Fibroblast of villous mesenchyme (primary cell): Measurements from ENCODE around the gene SPATA45. TPM values are rescaled to one million over a fixed set of nuclear protein-coding genes. Genes with fewer than 3 reads are reported as not detected.
"Not testable (repeated sequence)": the region's sequence is repeated elsewhere in the genome, so short reads cannot be mapped to it uniquely, and the experiment has no call there.

Experiments
- DNase-seq: peaks from one replicate; pipeline ENCODE4 v3.0.0-alpha.2; 2010; ENCODE audit warnings: low read depth
- H3K4me3 ChIP-seq: 2 replicates; pipeline ENCODE4 v1.5.1; 2011; ENCODE audit warnings: low read depth, mild to moderate bottlenecking, low read length
- CTCF ChIP-seq: IDR thresholded peaks from 2 replicates; pipeline ENCODE4 v1.5.1; 2012; ENCODE audit warnings: low read depth, mild to moderate bottlenecking, low read length; ENCODE audit not compliant: insufficient read depth
- total RNA-seq: library from RNA; depleted of rRNA; stranded (reverse); fragments of >200 nt; gene quantifications from 2 replicates; pipeline ENCODE4 v1.2.3, GENCODE V29; 2012

The SPATA45 gene
- total RNA-seq, 1 donor = 0.43 TPM

- peak within 1 kb of the TSS; percentile 78 for H3K4me3 ChIP-seq
- DNase-seq = peak; percentile 97
- no peak for TF ChIP-seq CTCF
Observed at GRCh38 chr1:212857992-212858460, 10.6 kb upstream of the SPATA45 start, which contains the start of gene FLVCR1. Gene FLVCR1, plus strand, starts transcription at chr1:212858275. Its CDS starts 178 bp downstream, at chr1:212858453.

- peak overlapping the region; percentile 78 for H3K4me3 ChIP-seq
- DNase-seq = no peak
- no peak for TF ChIP-seq CTCF
Observed at GRCh38 chr1:212856755-212857154, 9.3 kb upstream of the SPATA45 start.

- no peak overlapping the region for H3K4me3 ChIP-seq
- TF ChIP-seq CTCF = no peak
- no peak for DNase-seq
Observed at GRCh38 chr1:212853658-212854057, 6.2 kb upstream of the SPATA45 start.

GRCh38 chr1:212852105-212852688, 4.7 kb upstream of the SPATA45 start:
- DNase-seq = no peak
- no peak overlapping the region for H3K4me3 ChIP-seq
- TF ChIP-seq CTCF = no peak

- DNase-seq, H3K4me3 ChIP-seq: not testable (repeated sequence)
Observed at GRCh38 chr1:212844521-212844920, 2.9 kb downstream of the SPATA45 start.

- no peak for DNase-seq
- TF ChIP-seq CTCF = no peak
- H3K4me3 ChIP-seq = no peak overlapping the region
Observed at GRCh38 chr1:212838145-212838544, 9.3 kb downstream of the SPATA45 start.

GRCh38 chr1:212833211-212834207, 13.9 kb downstream of the SPATA45 start:
- H3K4me3 ChIP-seq, DNase-seq: not testable (repeated sequence)
